Activated T-helper 9 cell treated with anti-CD3 and anti-CD28 coated beads, Interleukin-2, amount 50 U/mL, for 16 hours (primary cell): ENCODE results near the gene LMNA.
"Not testable (repeated sequence)": the region's sequence is repeated elsewhere in the genome, so short reads cannot be mapped to it uniquely, and the experiment has no call there.

Experiments used
- DNase-seq: peaks from one replicate; pipeline ENCODE4 v3.0.0-alpha.2; 2020; ENCODE audit warnings: low read depth

The LMNA gene

DNA sequence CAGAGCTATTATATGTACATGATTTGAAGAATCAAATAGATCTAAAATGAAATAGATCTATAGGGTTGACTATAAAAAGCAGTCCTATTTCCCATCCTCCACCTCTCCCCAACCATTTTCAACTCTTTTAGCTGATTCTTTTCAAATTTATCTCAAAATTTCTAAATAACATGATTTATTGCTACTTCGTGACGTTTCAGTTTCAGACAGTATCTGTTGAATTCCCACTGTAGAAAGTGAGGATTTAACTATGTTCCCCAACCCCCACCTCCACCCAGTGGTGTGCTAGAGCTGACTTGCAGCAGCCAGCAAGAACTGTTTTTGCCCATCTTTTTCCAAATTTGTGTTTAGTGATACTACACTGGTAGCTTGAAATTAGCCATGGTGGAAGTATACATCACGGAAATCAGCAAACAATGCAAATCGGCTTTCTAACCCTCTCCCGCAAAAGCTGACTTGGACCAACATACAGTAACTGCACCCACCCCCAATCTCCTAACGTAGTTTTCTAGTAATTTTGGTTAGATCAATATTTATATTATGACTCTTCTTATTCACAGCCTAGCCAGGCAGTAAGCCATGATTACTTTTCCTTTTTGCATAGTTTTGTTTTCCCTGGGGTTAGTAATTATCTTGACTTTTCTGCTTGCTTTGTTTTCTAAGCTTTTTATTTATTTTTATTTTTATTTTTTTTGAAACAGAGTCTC, 49.8 kb downstream of the LMNA start:
- DNase-seq: no peak

DNA sequence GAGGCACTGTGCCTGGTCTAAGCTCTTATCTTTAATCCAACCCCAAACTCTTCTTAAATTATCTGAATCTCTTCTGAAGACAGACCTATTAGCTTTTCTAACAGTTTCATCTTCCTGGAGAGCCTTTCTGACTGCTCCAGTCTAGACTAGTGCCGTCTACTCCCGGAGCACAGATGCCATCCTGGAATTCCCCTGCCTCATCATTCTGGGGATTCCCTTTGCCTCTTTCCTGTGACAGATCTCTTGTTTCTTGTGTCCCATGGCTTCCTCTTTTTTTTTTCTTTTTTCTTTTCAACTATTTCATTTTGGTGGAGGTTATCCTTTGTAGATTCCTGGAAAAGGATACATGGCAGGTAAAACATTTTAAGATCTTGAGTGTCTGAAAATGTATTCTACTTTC, 50.6 kb downstream of the LMNA start:
- no peak for DNase-seq

DNA sequence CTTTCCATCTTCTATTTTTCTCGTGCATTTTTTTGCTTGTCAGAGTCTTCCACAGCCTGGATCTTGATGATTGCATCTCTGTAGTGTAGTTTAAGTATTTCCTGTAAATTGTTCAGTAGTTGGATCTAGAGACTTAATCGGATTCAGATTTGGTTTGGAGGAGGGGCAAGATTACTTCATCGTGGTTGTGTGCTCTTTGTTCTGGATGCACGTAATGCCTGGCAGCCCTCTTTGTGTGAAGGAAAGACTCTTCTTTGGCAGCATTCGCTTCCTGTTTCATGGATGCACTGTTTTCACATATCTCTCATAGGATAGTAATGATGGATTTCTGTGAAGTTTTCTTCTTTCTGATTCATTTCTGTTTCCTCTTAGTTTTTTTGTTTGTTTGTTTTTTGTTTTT, 53.0 kb downstream of the LMNA start:
- no peak for DNase-seq

DNA sequence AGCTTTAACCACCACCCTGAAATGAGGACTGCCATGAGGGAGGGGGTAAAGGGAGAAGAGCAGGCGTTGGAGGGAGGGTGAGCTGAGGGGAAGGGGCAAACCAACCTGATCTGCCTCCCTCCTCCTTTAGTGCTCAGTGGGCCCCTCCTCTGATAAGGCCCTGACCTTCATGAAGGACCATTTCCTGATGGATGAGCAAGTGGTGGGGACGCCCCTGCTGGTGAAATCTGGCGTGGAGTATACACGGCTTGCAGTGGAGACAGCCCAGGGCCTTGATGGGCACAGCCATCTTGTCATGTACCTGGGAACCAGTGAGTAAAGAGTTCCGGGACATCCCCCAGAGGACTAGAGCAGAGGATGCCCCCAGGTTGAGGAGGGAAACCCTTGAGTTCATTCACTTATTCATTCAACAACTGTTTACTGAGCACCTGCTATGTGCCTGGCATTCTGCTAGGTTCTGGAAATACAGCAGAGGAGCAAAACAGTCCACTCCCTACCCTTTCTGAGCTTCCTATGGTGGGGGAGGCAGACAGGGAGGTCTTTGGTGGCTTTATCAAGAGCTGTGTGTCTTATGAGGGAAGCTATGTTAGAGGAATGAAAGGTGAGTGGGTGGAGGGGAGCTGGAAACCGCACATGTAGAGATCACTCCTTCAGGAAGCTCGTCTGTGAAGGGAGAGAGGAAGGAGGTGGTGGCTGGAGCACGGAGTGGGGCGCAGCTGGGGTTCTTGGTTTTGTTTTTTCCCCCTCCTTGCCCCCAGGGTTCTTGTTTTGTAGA, 58.4 kb downstream of the LMNA start:
- DNase-seq: no peak

DNA sequence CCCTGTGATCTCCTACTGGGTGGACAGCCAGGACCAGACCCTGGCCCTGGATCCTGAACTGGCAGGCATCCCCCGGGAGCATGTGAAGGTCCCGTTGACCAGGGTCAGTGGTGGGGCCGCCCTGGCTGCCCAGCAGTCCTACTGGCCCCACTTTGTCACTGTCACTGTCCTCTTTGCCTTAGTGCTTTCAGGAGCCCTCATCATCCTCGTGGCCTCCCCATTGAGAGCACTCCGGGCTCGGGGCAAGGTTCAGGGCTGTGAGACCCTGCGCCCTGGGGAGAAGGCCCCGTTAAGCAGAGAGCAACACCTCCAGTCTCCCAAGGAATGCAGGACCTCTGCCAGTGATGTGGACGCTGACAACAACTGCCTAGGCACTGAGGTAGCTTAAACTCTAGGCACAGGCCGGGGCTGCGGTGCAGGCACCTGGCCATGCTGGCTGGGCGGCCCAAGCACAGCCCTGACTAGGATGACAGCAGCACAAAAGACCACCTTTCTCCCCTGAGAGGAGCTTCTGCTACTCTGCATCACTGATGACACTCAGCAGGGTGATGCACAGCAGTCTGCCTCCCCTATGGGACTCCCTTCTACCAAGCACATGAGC, 62.2 kb downstream of the LMNA start:
- DNase-seq: no peak

DNA sequence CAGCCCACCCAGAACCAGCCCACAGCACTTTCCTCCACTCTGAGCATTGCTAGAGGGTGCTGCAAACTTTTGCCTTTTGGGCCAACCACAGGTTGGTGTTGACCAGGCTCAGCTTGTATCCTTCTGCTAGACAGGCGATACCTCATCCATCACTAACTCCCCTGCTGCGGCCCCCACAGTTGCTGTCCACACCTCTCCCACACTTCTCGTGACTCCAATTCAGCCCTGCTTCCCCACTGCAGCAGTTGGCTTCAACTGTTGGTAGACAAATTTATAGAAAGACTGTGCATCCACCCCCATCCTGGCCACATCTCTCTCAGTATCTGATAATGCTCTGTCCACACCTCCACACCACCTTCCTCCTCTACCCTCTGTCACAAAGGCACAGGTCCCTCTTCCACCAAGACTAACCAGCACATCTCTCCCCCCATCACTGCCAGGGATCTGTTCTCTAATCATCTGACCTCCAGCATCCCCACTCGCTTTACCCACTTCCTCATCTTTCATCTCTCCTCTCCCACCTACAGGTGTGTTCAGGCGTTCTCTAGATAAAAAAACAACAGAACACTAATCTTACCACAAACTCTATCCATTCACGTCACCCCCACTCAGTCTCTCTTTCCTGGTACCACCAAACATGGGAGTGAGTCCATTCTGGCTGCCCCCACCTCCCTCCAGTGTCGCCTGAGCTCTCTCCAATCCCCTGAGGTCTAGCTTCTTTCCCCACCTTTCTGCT, 63.6 kb downstream of the LMNA start:
- DNase-seq: no peak

DNA sequence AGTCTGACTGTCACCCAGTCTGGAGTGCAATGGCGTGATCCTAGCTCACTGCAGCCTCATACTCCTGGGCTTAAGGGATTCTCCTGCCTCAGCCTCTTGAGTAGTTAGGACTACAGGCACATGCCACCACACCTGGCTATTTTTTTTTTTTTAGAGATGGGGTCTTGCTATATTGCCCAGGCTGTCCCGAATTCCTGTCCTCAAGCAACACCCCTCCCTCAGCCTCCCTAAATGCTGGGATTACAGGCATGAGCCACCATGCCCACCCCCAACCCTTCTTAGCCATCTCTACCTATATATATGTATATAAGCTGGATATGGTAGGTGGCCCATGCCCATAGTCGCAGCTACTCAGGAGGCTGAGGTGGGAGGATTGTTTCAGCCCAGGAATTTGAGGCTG, 66.0 kb downstream of the LMNA start:
- no peak for DNase-seq

DNA sequence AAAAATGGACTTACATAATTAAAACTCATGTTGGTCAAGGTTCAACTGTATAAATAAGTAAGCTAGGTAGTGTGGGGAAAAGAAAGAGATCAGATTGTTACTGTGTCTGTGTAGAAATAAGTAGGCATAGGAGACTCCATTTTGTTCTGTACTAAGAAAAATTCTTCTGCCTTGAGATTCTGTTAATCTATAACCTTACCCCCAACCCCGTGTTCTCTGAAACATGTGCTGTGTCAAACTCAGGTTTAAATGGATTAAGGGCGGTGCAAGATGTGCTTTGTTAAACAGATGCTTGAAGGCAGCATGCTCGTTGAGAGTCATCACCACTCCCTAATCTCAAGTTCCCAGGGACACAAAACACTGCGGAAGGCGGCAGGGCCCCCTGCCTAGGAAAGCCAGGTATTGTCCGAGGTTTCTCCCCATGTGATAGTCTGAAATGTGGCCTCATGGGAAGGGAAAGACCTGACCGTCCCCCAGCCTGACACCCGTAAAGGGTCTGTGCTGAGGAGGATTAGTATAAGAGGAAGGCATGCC, 66.9 kb downstream of the LMNA start:
- not testable (repeated sequence) for DNase-seq

DNA sequence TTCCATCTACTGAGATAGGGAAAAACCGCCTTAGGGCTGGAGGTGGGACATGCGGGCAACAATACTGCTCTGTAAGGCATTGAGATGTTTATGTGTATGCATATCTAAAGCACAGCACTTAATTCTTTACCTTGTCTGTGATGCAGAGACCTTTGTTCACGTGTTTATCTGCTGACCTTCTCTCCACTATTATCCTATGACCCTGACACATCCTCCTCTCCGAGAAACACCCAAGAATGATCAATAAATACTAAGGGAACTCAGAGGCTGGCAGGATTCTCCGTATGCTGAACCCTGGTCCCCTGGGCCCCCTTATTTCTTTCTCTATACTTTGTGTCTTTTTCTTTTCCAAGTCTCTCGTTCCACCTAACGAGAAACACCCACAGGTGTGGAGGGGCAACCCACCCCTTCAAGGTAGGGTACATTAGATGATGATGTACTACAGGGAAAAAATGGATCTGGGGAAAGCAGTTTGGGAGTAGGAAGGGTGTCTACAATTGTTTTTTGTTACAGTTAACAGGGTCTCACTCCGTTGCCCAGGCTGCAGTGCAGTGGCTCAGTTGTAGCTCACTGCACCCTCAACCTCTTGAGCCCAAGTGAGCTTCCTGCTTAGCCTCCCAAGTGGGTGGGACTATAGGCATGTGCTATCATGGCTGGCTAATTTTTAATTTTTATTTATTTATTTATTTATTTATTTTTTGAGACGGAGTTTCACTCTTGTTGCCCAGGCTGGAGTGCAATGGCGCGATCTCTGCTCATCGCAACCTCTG, 67.7 kb downstream of the LMNA start:
- DNase-seq: not testable (repeated sequence)

DNA sequence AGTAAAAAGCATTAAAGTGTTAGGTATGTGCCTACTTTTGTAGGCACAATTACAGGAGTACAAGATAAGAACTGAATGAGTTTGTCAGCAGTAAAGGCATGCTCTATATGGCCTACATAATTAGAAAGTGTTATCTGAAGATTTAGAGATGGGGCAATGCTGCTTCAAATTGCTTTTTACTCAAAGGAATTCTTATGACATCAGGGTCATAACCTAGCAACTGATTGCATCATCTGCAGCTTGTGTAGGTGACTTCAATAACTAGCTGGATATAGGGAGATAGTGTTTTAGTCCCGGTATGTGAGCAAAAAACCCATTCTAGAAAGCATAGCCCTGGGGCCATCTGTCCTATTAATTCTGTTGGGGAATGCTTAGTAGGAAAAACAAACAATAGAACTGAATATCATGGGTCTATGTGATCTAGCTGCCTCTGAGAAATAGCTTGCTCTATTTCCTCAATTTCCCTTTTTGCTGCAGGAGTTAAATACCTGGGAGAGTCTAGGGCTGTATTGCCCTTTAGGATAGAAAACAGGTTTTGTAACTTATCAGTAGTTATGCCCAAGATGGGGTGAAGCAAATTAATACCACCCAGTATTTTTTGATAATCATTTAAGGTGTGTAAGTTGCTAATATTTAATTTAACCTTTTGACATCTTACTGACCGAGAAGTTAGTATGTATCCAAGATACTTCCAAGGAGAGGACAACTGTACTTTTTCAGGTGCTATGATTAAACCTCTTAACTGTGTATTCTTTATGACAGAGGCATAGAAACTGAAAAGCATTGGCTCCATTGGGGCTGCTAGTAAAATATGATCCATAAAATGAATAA, 72.1 kb downstream of the LMNA start:
- DNase-seq: not testable (repeated sequence)
